Measurements from ENCODE around the gene TRMT2B.
"Not testable (repeated sequence)": the region's sequence is repeated elsewhere in the genome, so short reads cannot be mapped to it uniquely, and the experiment has no call there.

Gene TRMT2B

GRCh38 chrX:101037231-101037630 lies 14.7 kb downstream of the TRMT2B start:
- DNase-seq (ENCODE audit: insufficient read length, low spot score) (no peak), FAIRE-seq (no peak)
- TF ChIP-seq, protein P1, sequence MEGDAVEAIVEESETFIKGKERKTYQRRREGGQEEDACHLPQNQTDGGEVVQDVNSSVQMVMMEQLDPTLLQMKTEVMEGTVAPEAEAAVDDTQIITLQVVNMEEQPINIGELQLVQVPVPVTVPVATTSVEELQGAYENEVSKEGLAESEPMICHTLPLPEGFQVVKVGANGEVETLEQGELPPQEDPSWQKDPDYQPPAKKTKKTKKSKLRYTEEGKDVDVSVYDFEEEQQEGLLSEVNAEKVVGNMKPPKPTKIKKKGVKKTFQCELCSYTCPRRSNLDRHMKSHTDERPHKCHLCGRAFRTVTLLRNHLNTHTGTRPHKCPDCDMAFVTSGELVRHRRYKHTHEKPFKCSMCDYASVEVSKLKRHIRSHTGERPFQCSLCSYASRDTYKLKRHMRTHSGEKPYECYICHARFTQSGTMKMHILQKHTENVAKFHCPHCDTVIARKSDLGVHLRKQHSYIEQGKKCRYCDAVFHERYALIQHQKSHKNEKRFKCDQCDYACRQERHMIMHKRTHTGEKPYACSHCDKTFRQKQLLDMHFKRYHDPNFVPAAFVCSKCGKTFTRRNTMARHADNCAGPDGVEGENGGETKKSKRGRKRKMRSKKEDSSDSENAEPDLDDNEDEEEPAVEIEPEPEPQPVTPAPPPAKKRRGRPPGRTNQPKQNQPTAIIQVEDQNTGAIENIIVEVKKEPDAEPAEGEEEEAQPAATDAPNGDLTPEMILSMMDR (IDR thresholded peaks at IDR 0.05; ENCODE audit: insufficient read depth, missing control alignments), result no peak

- TF ChIP-seq, protein P1 (IDR thresholded peaks at IDR 0.05; ENCODE audit: insufficient read depth, missing control alignments), result no peak
- no peak for FAIRE-seq
- DNase-seq (ENCODE audit: insufficient read length, low spot score), result no peak
Measured at GRCh38 chrX:101029665-101030064, 22.2 kb downstream of the TRMT2B start.

GRCh38 chrX:101028562-101028961 lies 23.3 kb downstream of the TRMT2B start:
- DNase-seq (ENCODE audit: insufficient read length, low spot score) (no peak), FAIRE-seq (no peak)
- TF ChIP-seq, protein P1 (IDR thresholded peaks at IDR 0.05; ENCODE audit: insufficient read depth, missing control alignments), result no peak

GRCh38 chrX:101025126-101025525 lies 26.8 kb downstream of the TRMT2B start:
- TF ChIP-seq, protein P1 (IDR thresholded peaks at IDR 0.05; ENCODE audit: insufficient read depth, missing control alignments), result no peak
- FAIRE-seq, result no peak
- DNase-seq (ENCODE audit: insufficient read length, low spot score), result no peak

DNA sequence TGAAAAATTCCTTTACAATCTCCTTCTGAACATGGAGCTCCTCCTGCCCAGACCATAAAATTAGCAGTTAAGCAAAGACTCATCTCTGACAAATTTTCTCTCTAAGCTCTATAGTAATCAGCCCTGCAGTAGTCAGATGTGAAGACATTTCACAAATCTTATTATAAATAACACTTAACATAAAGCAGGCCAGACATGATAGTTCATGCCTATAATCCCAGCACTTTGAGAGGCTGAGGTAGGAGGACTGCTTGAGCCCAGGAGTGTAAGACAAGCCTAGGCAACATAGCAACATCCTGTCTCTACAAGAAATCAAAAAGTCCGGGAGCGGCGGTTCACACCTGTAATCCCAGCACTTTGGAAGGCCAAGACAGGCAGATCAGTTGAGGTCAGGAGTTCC lies 29.9 kb downstream of the TRMT2B start:
- no peak for FAIRE-seq

GRCh38 chrX:101012031-101012430 lies 39.9 kb downstream of the TRMT2B start:
- FAIRE-seq, result not testable (repeated sequence)

More for the DNA sequence above, 29.9 kb downstream of the TRMT2B start:
- TF ChIP-seq, protein P1 (IDR thresholded peaks at IDR 0.05; ENCODE audit: insufficient read depth, missing control alignments), result no peak
- DNase-seq (ENCODE audit: insufficient read length, low spot score), result no peak

DNA sequence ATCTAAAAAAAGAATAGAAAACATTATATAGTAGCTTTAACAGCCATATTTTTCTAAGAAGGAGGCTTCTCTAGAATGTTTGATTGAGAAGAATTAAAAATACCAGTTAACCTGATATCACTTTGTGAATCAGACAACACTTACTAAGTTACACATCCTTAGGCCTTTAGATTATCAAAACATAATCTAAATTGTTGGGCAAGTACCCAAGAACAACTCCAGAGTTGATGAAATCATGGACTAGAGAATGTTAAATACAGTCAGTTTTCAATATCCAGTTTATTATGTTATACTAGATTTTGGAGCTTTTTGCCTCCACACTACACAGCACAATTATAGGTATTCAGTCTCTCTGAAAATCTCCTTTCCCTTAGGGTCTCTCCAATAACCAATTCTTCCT lies 42.8 kb downstream of the TRMT2B start:
- TF ChIP-seq, protein P1 (IDR thresholded peaks at IDR 0.05; ENCODE audit: insufficient read depth, missing control alignments), result no peak
- DNase-seq (ENCODE audit: insufficient read length, low spot score) (no peak), FAIRE-seq (no peak)

More at GRCh38 chrX:101012031-101012430, 39.9 kb downstream of the TRMT2B start:
- not testable (repeated sequence) for DNase-seq (ENCODE audit: insufficient read length, low spot score)

- DNase-seq (ENCODE audit: insufficient read length, low spot score), result no peak
- FAIRE-seq, result no peak
- TF ChIP-seq, protein P1 (IDR thresholded peaks at IDR 0.05; ENCODE audit: insufficient read depth, missing control alignments), result no peak
Measured at GRCh38 chrX:100999451-100999850, 52.5 kb downstream of the TRMT2B start.
